Keratinocyte (primary cell): Measurements from ENCODE around the gene TMEM161B.

ENCODE experiments used
- CTCF ChIP-seq, 3 experiments: IDR thresholded peaks in 1 of 3; conservative IDR thresholded peaks in 1 of 3; optimal IDR thresholded peaks in 1 of 3; 2 replicates in 2 of 3; 3 replicates in 1 of 3; pipeline versions ENCODE3 to v1.5.1; 2011; ENCODE audit warnings: low read length in 3 of 3, mild to moderate bottlenecking in 3 of 3, moderate library complexity in 2 of 3, control low read depth in 1 of 3, inconsistent platforms in 1 of 3; ENCODE audit not compliant: insufficient read depth in 2 of 3; ENCODE audit errors: extremely low read depth in 1 of 3
- EZH2 ChIP-seq: IDR thresholded peaks from one replicate; pipeline ENCODE4 v1.6.1; 2012; ENCODE audit warnings: inconsistent platforms, mild to moderate bottlenecking, low read length, moderate library complexity

GRCh38 chr5:88236866-88237642, 31.6 kb downstream of the TMEM161B start:
- no peak for TF ChIP-seq EZH2
- TF ChIP-seq CTCF (optimal IDR thresholded peaks at IDR 0.05 in 1 of 3, IDR thresholded peaks at IDR 0.05 in 1 of 3, conservative IDR thresholded peaks at IDR 0.05 in 1 of 3; ENCODE audit: extremely low read depth in 1 of 3, insufficient read depth in 2 of 3, low read length in 3 of 3): no peak
